ENCODE measurements around the gene ALOX5. TPM values are rescaled to one million over a fixed set of nuclear protein-coding genes. Genes with fewer than 3 reads are reported as not detected.

ALOX5 gene
- total RNA-seq, 1 experiment from 2014 or later: 3.4 TPM

DNA sequence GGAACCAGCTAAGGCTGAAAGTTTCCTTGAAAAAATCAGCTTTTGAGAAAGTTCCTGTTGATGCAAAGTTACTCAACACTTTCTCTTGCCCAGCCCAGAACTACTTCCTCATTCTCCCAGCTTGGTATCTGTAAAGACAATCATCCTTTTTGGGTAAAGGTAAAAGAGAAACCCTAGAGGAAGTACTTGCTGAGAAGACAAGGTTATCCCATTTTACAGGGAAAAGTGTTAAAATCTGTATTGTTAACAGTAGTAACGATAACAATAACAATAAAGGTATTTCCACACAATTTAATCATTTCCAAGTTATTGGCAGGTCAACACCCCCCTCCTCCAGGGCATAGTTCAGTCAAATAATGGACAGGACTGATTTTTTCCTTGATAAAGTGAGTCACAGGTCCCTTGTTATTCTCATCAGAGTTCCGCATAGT, 2.4 kb downstream of the ALOX5 start (continued):
- TF ChIP-seq, protein P1, sequence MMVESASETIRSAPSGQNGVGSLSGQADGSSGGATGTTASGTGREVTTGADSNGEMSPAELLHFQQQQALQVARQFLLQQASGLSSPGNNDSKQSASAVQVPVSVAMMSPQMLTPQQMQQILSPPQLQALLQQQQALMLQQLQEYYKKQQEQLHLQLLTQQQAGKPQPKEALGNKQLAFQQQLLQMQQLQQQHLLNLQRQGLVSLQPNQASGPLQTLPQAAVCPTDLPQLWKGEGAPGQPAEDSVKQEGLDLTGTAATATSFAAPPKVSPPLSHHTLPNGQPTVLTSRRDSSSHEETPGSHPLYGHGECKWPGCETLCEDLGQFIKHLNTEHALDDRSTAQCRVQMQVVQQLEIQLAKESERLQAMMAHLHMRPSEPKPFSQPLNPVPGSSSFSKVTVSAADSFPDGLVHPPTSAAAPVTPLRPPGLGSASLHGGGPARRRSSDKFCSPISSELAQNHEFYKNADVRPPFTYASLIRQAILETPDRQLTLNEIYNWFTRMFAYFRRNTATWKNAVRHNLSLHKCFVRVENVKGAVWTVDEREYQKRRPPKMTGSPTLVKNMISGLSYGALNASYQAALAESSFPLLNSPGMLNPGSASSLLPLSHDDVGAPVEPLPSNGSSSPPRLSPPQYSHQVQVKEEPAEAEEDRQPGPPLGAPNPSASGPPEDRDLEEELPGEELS (CRISPR knock-in tag; IDR thresholded peaks at IDR 0.05): no peak
- no peak for TF ChIP-seq CREM (CRISPR knock-in tag; IDR thresholded peaks at IDR 0.05)

- TF ChIP-seq SMAD4 (CRISPR knock-in tag; IDR thresholded peaks at IDR 0.05): no peak
- TF ChIP-seq TEAD1 (CRISPR knock-in tag; IDR thresholded peaks at IDR 0.05): no peak
- no peak for TF ChIP-seq MXD4 (CRISPR knock-in tag; IDR thresholded peaks at IDR 0.05; ENCODE audit: borderline replicate concordance)
- no peak for TF ChIP-seq ZNF121 (CRISPR knock-in tag; IDR thresholded peaks at IDR 0.05)
- no peak for TF ChIP-seq IRF2 (CRISPR knock-in tag; IDR thresholded peaks at IDR 0.05; ENCODE audit: borderline replicate concordance, low read depth)
- TF ChIP-seq PREB (CRISPR knock-in tag; IDR thresholded peaks at IDR 0.05; ENCODE audit: borderline replicate concordance): no peak
- TF ChIP-seq ZNF138 (CRISPR knock-in tag; conservative IDR thresholded peaks at IDR 0.05): no peak
- no peak for TF ChIP-seq NFE2L1 (CRISPR knock-in tag; IDR thresholded peaks at IDR 0.05)
- TF ChIP-seq, protein P2, sequence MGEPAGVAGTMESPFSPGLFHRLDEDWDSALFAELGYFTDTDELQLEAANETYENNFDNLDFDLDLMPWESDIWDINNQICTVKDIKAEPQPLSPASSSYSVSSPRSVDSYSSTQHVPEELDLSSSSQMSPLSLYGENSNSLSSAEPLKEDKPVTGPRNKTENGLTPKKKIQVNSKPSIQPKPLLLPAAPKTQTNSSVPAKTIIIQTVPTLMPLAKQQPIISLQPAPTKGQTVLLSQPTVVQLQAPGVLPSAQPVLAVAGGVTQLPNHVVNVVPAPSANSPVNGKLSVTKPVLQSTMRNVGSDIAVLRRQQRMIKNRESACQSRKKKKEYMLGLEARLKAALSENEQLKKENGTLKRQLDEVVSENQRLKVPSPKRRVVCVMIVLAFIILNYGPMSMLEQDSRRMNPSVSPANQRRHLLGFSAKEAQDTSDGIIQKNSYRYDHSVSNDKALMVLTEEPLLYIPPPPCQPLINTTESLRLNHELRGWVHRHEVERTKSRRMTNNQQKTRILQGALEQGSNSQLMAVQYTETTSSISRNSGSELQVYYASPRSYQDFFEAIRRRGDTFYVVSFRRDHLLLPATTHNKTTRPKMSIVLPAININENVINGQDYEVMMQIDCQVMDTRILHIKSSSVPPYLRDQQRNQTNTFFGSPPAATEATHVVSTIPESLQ (CRISPR knock-in tag; IDR thresholded peaks at IDR 0.05): no peak
- TF ChIP-seq ELF4 (CRISPR knock-in tag; IDR thresholded peaks at IDR 0.05; ENCODE audit: low read depth): no peak
- TF ChIP-seq, protein P3, sequence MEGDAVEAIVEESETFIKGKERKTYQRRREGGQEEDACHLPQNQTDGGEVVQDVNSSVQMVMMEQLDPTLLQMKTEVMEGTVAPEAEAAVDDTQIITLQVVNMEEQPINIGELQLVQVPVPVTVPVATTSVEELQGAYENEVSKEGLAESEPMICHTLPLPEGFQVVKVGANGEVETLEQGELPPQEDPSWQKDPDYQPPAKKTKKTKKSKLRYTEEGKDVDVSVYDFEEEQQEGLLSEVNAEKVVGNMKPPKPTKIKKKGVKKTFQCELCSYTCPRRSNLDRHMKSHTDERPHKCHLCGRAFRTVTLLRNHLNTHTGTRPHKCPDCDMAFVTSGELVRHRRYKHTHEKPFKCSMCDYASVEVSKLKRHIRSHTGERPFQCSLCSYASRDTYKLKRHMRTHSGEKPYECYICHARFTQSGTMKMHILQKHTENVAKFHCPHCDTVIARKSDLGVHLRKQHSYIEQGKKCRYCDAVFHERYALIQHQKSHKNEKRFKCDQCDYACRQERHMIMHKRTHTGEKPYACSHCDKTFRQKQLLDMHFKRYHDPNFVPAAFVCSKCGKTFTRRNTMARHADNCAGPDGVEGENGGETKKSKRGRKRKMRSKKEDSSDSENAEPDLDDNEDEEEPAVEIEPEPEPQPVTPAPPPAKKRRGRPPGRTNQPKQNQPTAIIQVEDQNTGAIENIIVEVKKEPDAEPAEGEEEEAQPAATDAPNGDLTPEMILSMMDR (IDR thresholded peaks at IDR 0.05): no peak
- TF ChIP-seq JAZF1 (CRISPR knock-in tag; IDR thresholded peaks at IDR 0.05): no peak
- TF ChIP-seq RELA (CRISPR knock-in tag; IDR thresholded peaks at IDR 0.05; ENCODE audit: borderline replicate concordance): no peak
- TF ChIP-seq, protein P4, sequence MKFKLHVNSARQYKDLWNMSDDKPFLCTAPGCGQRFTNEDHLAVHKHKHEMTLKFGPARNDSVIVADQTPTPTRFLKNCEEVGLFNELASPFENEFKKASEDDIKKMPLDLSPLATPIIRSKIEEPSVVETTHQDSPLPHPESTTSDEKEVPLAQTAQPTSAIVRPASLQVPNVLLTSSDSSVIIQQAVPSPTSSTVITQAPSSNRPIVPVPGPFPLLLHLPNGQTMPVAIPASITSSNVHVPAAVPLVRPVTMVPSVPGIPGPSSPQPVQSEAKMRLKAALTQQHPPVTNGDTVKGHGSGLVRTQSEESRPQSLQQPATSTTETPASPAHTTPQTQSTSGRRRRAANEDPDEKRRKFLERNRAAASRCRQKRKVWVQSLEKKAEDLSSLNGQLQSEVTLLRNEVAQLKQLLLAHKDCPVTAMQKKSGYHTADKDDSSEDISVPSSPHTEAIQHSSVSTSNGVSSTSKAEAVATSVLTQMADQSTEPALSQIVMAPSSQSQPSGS (CRISPR knock-in tag; IDR thresholded peaks at IDR 0.05; ENCODE audit: borderline replicate concordance, low read depth): no peak
- no peak for TF ChIP-seq SMAD3 (CRISPR knock-in tag; IDR thresholded peaks at IDR 0.05; ENCODE audit: borderline replicate concordance)
- TF ChIP-seq OVOL2 (CRISPR knock-in tag; IDR thresholded peaks at IDR 0.05; ENCODE audit: borderline replicate concordance): no peak
- ATAC-seq (no peak), DNase-seq (ENCODE audit: low spot score) (no peak)
- Mint-ChIP-seq H3K4me1 (peaks cover 20% of the 10 kb centered on the region), H3K4me3 (no peak overlapping the region), H3K9me3 (no peaks in the 10 kb centered on the region), H3K36me3 (no peaks in the 10 kb centered on the region), H3K27ac (no peak overlapping the region), H3K27me3 (ENCODE audit: low read depth) (peaks cover 41% of the 10 kb centered on the region)
- CTCF ChIA-PET: no interaction called here
- POLR2A ChIA-PET: no interaction called here
Measured at GRCh38 chr10:45377321-45377720, 3.3 kb downstream of the ALOX5 start.

Measured in WTC11 (cell line).